Stomach (tissue), 4 donors: ENCODE results near the gene ADARB2.

Experiments used
- CTCF ChIP-seq, 7 experiments: fragments of 450-650 bp in 4 of 7; fragments of 200-600 bp in 3 of 7; sonication (generic) in 3 of 7; IDR thresholded peaks; one replicate each; pipeline ENCODE4 v1.5.1; 2016 to 2019; ENCODE audit warnings: antibody characterized with exemption in 7 of 7, control low read depth in 2 of 7, mild to moderate bottlenecking in 1 of 7
- EP300 ChIP-seq: sonication (generic); formaldehyde crosslinking; IDR thresholded peaks from one replicate; pipeline ENCODE4 v1.6.1; 2017; ENCODE audit warnings: antibody characterized with exemption
- POLR2A ChIP-seq, 4 donors: fragments of 450-650 bp; IDR thresholded peaks; one replicate each; pipeline ENCODE4 v1.6.1; 2016; ENCODE audit warnings: antibody characterized with exemption in 4 of 4, control low read depth in 2 of 4, mild to moderate bottlenecking in 1 of 4, moderate library complexity in 1 of 4
- POLR2AphosphoS5 ChIP-seq, 3 donors: sonication (generic); formaldehyde crosslinking; IDR thresholded peaks; one replicate each; pipeline ENCODE4 v1.6.1; 2016; ENCODE audit warnings: antibody characterized with exemption in 3 of 3

GRCh38 chr10:1416456-1417037 is 320.8 kb downstream of the ADARB2 start:
- TF ChIP-seq EP300 = no peak
- no peak for TF ChIP-seq POLR2AphosphoS5 (IDR thresholded peaks at IDR 0.05)
- no peak for TF ChIP-seq CTCF (IDR thresholded peaks at IDR 0.05)
- TF ChIP-seq POLR2A (IDR thresholded peaks at IDR 0.05) = no peak
